Left kidney (tissue), 2 donors: ENCODE data around the gene MRPS5. TPM values are rescaled to one million over a fixed set of nuclear protein-coding genes. Genes with fewer than 3 reads are reported as not detected.
"Not testable (repeated sequence)": the region's sequence is repeated elsewhere in the genome, so short reads cannot be mapped to it uniquely, and the experiment has no call there.

Source experiments
- DNase-seq: peaks from one replicate; pipeline ENCODE4 v3.0.0-alpha.2; 2013
- polyA plus RNA-seq: library from polyadenylated mRNA; unstranded; fragments of 120-200 nt; gene quantifications from one replicate; pipeline ENCODE4 v1.2.1, GENCODE V29; 2013; ENCODE audit not compliant: insufficient read length

The MRPS5 gene
- polyA plus RNA-seq, 1 donor = 85.6 TPM

- no peak for DNase-seq
Observed at GRCh38 chr2:95048825-95049682, 72.6 kb downstream of the MRPS5 start.

- DNase-seq = no peak
Observed at GRCh38 chr2:95047629-95048510, 73.7 kb downstream of the MRPS5 start.

GRCh38 chr2:95046371-95047112 is 75.1 kb downstream of the MRPS5 start:
- no peak for DNase-seq

- no peak for DNase-seq
Observed at GRCh38 chr2:95044601-95045000, 77.0 kb downstream of the MRPS5 start.

GRCh38 chr2:95043300-95044093 is 78.1 kb downstream of the MRPS5 start:
- no peak for DNase-seq

GRCh38 chr2:95042472-95043271 is 78.9 kb downstream of the MRPS5 start:
- no peak for DNase-seq

GRCh38 chr2:95041824-95042442 is 79.7 kb downstream of the MRPS5 start:
- no peak for DNase-seq

GRCh38 chr2:95041060-95041823 is 80.4 kb downstream of the MRPS5 start:
- DNase-seq = no peak

- DNase-seq = no peak
Observed at GRCh38 chr2:95040426-95040825, 81.2 kb downstream of the MRPS5 start.

GRCh38 chr2:95039978-95040377 is 81.6 kb downstream of the MRPS5 start:
- no peak for DNase-seq

GRCh38 chr2:95039363-95039762 is 82.2 kb downstream of the MRPS5 start:
- no peak for DNase-seq

- no peak for DNase-seq
Observed at GRCh38 chr2:95038635-95039298, 82.8 kb downstream of the MRPS5 start.

- DNase-seq = not testable (repeated sequence)
Observed at GRCh38 chr2:95037841-95038585, 83.6 kb downstream of the MRPS5 start.

GRCh38 chr2:95037384-95037839 is 84.2 kb downstream of the MRPS5 start:
- DNase-seq = no peak

GRCh38 chr2:95036596-95037383 is 84.8 kb downstream of the MRPS5 start:
- DNase-seq = no peak
